Iris pigment epithelial cell (primary cell): ENCODE results near the gene C6orf118.
A peak's percentile ranks its signal among the peaks of the same experiment; 100 is the strongest.

ENCODE experiments used
- DNase-seq: peaks from one replicate; pipeline ENCODE4 v3.0.0-alpha.2; 2011; ENCODE audit warnings: low read depth

Gene C6orf118

GRCh38 chr6:165308926-165309731 is at the start of gene C6orf118:
TSS of gene C6orf118 (minus strand) at chr6:165309605. CDS start at chr6:165309586, 19 bp downstream.
- peak; percentile 70 for DNase-seq

GRCh38 chr6:165345700-165346099 is 36.3 kb upstream of the C6orf118 start:
- DNase-seq, result no peak

- no peak for DNase-seq
Measured at GRCh38 chr6:165340532-165340931, 31.1 kb upstream of the C6orf118 start.

GRCh38 chr6:165325609-165326008 is 16.2 kb upstream of the C6orf118 start:
- DNase-seq, result no peak

- DNase-seq, result no peak
Measured at GRCh38 chr6:165321555-165322145, 12.2 kb upstream of the C6orf118 start.

GRCh38 chr6:165321150-165321549 is 11.7 kb upstream of the C6orf118 start:
- DNase-seq, result no peak

- no peak for DNase-seq
Measured at GRCh38 chr6:165317723-165318122, 8.3 kb upstream of the C6orf118 start.

- no peak for DNase-seq
Measured at GRCh38 chr6:165306955-165307354, 2.5 kb downstream of the C6orf118 start.

- no peak for DNase-seq
Measured at GRCh38 chr6:165301372-165302246, 7.8 kb downstream of the C6orf118 start.

GRCh38 chr6:165300422-165300936 is 8.9 kb downstream of the C6orf118 start:
- DNase-seq, result no peak

GRCh38 chr6:165298875-165299274 is 10.5 kb downstream of the C6orf118 start:
- DNase-seq, result no peak

- DNase-seq, result no peak
Measured at GRCh38 chr6:165298402-165298801, 11.0 kb downstream of the C6orf118 start.

- DNase-seq, result no peak
Measured at GRCh38 chr6:165292657-165293056, 16.7 kb downstream of the C6orf118 start.

- no peak for DNase-seq
Measured at GRCh38 chr6:165274611-165275010, 34.8 kb downstream of the C6orf118 start.

- DNase-seq, result no peak
Measured at GRCh38 chr6:165272585-165272984, 36.8 kb downstream of the C6orf118 start.

GRCh38 chr6:165268987-165269386 is 40.4 kb downstream of the C6orf118 start:
- no peak for DNase-seq

GRCh38 chr6:165266621-165267020 is 42.8 kb downstream of the C6orf118 start:
- no peak for DNase-seq

- no peak for DNase-seq
Measured at GRCh38 chr6:165266191-165266590, 43.2 kb downstream of the C6orf118 start.

GRCh38 chr6:165260462-165260861 is 48.9 kb downstream of the C6orf118 start:
- DNase-seq, result no peak

- no peak for DNase-seq
Measured at GRCh38 chr6:165249808-165250207, 59.6 kb downstream of the C6orf118 start.

- DNase-seq, result no peak
Measured at GRCh38 chr6:165245701-165246100, 63.7 kb downstream of the C6orf118 start.

- peak; percentile 12 for DNase-seq
Measured at GRCh38 chr6:165245287-165245686, 64.1 kb downstream of the C6orf118 start.
